ENCODE data around the gene NUP210L. TPM values are rescaled to one million over a fixed set of nuclear protein-coding genes. Genes with fewer than 3 reads are reported as not detected.

NUP210L gene
- total and polyA plus RNA-seq, 2 of the 13 experiments (the other 11 are each of a cell fraction or from before 2014, with no cell fraction given) = not detected

DNA sequence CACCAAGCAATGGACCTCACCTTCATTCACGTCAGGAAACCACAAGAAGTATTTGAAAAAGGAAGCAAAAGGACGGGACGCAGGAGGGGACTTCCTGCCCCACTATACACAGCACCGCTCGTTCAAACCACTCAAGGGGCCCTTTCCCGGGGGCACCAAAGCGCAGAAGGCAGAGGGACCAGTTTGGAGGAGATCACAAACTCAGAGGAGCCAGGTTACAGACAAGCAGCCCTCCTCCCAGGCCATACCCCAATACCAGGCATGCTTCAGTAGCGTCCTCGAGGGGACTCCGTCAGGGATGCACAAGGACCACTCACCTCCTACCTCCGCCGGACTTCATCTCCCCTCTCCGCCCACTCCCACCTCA, 197.1 kb downstream of the NUP210L start (continued):
- TF ChIP-seq, protein P1, sequence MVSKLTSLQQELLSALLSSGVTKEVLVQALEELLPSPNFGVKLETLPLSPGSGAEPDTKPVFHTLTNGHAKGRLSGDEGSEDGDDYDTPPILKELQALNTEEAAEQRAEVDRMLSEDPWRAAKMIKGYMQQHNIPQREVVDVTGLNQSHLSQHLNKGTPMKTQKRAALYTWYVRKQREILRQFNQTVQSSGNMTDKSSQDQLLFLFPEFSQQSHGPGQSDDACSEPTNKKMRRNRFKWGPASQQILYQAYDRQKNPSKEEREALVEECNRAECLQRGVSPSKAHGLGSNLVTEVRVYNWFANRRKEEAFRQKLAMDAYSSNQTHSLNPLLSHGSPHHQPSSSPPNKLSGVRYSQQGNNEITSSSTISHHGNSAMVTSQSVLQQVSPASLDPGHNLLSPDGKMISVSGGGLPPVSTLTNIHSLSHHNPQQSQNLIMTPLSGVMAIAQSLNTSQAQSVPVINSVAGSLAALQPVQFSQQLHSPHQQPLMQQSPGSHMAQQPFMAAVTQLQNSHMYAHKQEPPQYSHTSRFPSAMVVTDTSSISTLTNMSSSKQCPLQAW (CRISPR knock-in tag; IDR thresholded peaks at IDR 0.05) = peak; percentile 1; the same call in 1 of the 2 replicates
- TF ChIP-seq CAMTA2 (CRISPR knock-in tag; IDR thresholded peaks at IDR 0.05; ENCODE audit: borderline replicate concordance) = no peak

DNA sequence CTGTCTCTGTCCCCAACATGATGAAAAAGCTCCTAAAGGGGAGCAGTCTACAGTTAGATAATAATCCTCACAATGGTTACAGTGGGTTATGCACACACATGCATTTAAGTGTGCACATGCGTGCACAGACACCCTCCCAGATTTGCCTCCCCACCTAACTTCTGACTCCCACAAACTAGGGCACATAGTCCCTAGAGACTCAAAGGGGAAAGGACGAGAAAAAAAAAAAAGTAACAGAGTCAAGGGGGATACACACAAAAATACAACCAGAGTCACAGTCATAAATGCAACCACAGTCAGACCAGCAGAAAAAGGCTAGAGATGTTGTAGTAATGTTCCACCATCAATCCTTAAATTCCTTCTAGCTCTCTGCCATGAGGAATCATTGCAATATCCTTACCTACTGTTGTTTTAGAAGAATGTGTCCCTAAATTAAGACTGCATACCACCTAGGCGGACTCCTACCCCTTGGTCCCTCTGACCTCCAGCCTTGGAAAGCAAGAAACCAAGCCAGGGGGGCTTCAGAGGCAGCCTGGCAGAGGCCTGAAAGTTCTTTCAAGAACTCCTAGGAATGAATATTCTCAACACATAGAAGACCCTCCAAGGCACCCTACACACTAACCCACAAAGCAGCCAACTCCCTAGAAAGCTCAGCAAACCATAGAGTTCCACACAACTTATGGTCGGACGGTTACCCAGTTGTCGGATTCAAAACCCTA, 197.7 kb downstream of the NUP210L start:
- Histone ChIP-seq H4K20me1 (ENCODE audit: insufficient read depth, low read length) (peaks cover 7% of the 10 kb centered on the region; the same call in 1 of the 2 replicates), H3K4me3 (replicated peaks in 1 of 3; ENCODE audit: insufficient read depth in 1 of 3, low read depth in 2 of 3, low read length in 3 of 3) (peak overlapping the region; percentile 89 to 99 (median 92)), H2AFZ (ENCODE audit: low read length) (no peak overlapping the region), H3K4me2 (ENCODE audit: low read depth, low read length) (peak overlapping the region; percentile 89), H3K36me3 (replicated peaks in 1 of 2; ENCODE audit: control insufficient read depth in 1 of 2, insufficient read depth in 2 of 2, low read length in 2 of 2) (peaks cover 2 to 22% of the 10 kb centered on the region in 2 experiments; a peak in 4 of 5 replicates), H3K9me3 (ENCODE audit: low read length) (no peaks in the 10 kb centered on the region), H3K9ac (ENCODE audit: insufficient read depth, low read depth, low read length) (peak overlapping the region; percentile 85), H3K4me1 (ENCODE audit: insufficient read depth, low read length) (peaks cover 67% of the 10 kb centered on the region), H3K27me3 (ENCODE audit: control insufficient read depth in 1 of 2, insufficient read depth in 2 of 2, low read length in 2 of 2) (peaks cover 0 to 7% of the 10 kb centered on the region in 2 experiments; a peak in 1 of 5 replicates), H3K79me2 (ENCODE audit: insufficient read depth, low read length) (peaks cover 50% of the 10 kb centered on the region), H3K27ac (ENCODE audit: extremely low read length, insufficient read depth, low read length) (peak overlapping the region; percentile 75)
- WGBS (ENCODE audit: low lambda C conversion rate) = 27% methylated on average over 6 of the region's 6 CpGs
- no peak for FAIRE-seq
- no peak for ATAC-seq
- in situ Hi-C loops (cut with HindIII; ENCODE audit: extremely low pct_ligation_motif_present, low pct_unique_long_range_greater_than_20kb) (no loop called here), intact Hi-C loops (cut with micrococcal nuclease; ENCODE audit: unreplicated experiment) (loop anchor here (5.0 kb wide), 1 partner anchor 35 kb away; the partner anchor contains the start of gene GATAD2B)
- no TSS peak for BruUV-seq (replicated peaks)
- POLR2A ChIA-PET = interaction anchor here (1.0 to 7.0 kb wide), 5 partner anchors 10 to 33 kb away, joined by 3 to 89 read pairs (median 12); partner anchors contain the start of genes CREB3L4, DENND4B, JTB and RPS27
- no peak for DNase-seq (ENCODE audit: low spot score)
- CTCF ChIA-PET (ENCODE audit: low intra/inter-chr PET ratio, low total read pairs) = no interaction called here
- TF ChIP-seq MED13 (CRISPR knock-in tag; IDR thresholded peaks at IDR 0.05) (no peak), CAMTA2 (CRISPR knock-in tag; IDR thresholded peaks at IDR 0.05; ENCODE audit: borderline replicate concordance) (0 out of 2 replicates have a peak, but pooled peaks have one; percentile 10), NCOA5 (CRISPR knock-in tag; IDR thresholded peaks at IDR 0.05) (no peak), RFX3 (CRISPR knock-in tag; IDR thresholded peaks at IDR 0.05) (no peak)

Measured in HepG2 (cell line).